Thyroid gland (tissue), 4 donors: Measurements from ENCODE around the gene RGS13.

ENCODE experiments used
- CTCF ChIP-seq, 6 experiments: fragments of 200-600 bp in 3 of 6; fragments of 450-650 bp in 3 of 6; sonication (generic) in 3 of 6; IDR thresholded peaks; one replicate each; pipeline ENCODE4 v1.5.1; 2016 to 2019; ENCODE audit warnings: antibody characterized with exemption in 6 of 6, mild to moderate bottlenecking in 2 of 6, inconsistent platforms in 1 of 6, moderate library complexity in 1 of 6
- POLR2A ChIP-seq, 2 donors: fragments of 450-650 bp; IDR thresholded peaks; one replicate each; pipeline ENCODE4 v1.6.1; 2017; ENCODE audit warnings: antibody characterized with exemption in 2 of 2, mild to moderate bottlenecking in 2 of 2, moderate library complexity in 1 of 2

DNA sequence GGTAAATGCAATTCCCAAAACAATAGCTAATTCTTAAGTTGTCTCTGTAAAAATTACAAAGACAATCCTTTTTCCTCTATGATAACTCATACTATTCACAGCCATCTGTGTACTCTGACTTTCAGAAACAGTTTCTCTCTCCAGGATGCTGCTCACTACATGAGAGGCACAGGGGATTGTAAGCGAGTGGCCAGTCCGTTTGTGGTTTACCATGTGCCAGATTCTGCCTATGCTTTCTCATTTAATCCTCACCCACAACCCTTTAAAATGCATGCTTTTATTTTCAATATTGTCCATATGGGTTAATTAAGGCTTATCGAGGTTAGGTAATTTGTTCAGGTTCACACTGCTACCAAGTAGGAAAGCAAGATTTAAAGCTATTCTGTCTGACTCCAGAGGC lies 37.4 kb upstream of the RGS13 start:
- no peak for TF ChIP-seq CTCF (IDR thresholded peaks at IDR 0.05)
- TF ChIP-seq POLR2A (IDR thresholded peaks at IDR 0.05): no peak
